PC-9 (cell line): ENCODE data around the gene CRIP1.

Source experiments
- EZH2 ChIP-seq: fragments of 200-600 bp; sonication (generic); IDR thresholded peaks from 2 replicates; pipeline ENCODE4 v1.8.0; 2017; ENCODE audit warnings: antibody characterized with exemption, low read depth
- TF ChIP-seq, protein P1 (sequence below): fragments of 200-600 bp; sonication (generic); conservative IDR thresholded peaks from 2 replicates; pipeline ENCODE4 v1.6.1; 2017; ENCODE audit warnings: mixed run types, antibody characterized with exemption, mild to moderate bottlenecking, moderate library complexity

DNA sequence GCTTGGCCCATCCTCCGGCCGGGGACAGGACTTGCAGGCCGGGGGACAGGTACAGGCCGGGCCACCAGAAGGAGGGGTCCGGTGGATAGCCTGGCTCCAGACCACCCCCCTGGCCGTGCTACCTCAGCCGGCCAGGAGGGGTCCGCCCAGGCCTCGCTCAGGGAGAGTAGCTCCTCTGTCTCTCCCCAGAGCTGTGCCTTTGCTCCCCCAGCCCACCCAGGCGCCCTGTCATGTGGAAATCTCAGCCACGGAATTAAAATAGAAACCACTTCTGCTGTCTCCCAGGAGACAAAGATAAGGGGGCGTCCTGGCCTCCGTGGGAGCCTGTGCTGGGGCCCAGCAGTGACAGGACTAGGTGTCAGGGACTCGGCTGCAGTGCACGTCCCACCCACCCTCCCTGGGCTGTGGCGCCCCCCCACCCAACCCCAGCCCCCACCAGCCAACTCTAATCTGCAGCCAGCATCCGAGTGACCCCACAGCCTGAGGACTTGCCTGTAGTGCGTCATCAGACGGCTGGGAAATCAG, 15.3 kb upstream of the CRIP1 start:
- TF ChIP-seq, protein P1, sequence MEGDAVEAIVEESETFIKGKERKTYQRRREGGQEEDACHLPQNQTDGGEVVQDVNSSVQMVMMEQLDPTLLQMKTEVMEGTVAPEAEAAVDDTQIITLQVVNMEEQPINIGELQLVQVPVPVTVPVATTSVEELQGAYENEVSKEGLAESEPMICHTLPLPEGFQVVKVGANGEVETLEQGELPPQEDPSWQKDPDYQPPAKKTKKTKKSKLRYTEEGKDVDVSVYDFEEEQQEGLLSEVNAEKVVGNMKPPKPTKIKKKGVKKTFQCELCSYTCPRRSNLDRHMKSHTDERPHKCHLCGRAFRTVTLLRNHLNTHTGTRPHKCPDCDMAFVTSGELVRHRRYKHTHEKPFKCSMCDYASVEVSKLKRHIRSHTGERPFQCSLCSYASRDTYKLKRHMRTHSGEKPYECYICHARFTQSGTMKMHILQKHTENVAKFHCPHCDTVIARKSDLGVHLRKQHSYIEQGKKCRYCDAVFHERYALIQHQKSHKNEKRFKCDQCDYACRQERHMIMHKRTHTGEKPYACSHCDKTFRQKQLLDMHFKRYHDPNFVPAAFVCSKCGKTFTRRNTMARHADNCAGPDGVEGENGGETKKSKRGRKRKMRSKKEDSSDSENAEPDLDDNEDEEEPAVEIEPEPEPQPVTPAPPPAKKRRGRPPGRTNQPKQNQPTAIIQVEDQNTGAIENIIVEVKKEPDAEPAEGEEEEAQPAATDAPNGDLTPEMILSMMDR: no peak
- TF ChIP-seq EZH2: no peak
